ENCODE results near the gene QSER1.

The QSER1 gene

DNA sequence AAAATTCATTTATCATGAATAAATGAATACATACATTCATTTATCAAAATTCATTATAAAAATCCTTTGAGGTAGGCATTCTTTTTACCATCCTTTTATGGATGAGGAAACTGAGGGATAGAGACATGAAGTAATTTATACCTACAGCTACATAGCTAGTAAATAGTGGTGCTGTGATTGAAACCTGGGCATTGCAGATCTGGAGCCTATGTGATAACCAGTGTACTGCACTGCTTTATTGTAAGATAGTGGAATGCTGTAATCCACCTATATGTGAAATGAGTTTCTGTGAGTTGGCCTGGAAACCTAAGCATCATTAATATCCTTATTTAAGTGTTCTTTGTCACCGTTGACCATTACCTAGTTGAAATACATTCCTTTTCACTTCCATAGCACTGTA, 4.5 kb downstream of the QSER1 start:
- no peak overlapping the region for H3K9ac ChIP-seq (ENCODE audit: low read length in 5 of 5)
- H3K36me3 ChIP-seq (ENCODE audit: control insufficient read depth in 5 of 5, insufficient read depth in 5 of 5, low read length in 5 of 5) = peaks cover 0 to 4% (median 0%) of the 10 kb centered on the region in 5 donors
- no peaks in the 10 kb centered on the region for H3K9me3 ChIP-seq (ENCODE audit: control insufficient read depth in 5 of 5, low read length in 5 of 5)
- no peak overlapping the region for H3K27ac ChIP-seq (ENCODE audit: low read depth, low read length)
- no peaks in the 10 kb centered on the region for H3K27me3 ChIP-seq (ENCODE audit: control insufficient read depth in 5 of 5, insufficient read depth in 4 of 5, low read length in 5 of 5)
- no peak overlapping the region for H3K4me3 ChIP-seq (ENCODE audit: low read depth in 1 of 5, low read length in 5 of 5)
- H3K4me1 ChIP-seq (ENCODE audit: control insufficient read depth in 5 of 5, insufficient read depth in 5 of 5, low read length in 5 of 5) = peaks cover 0 to 23% (median 14%) of the 10 kb centered on the region in 5 donors

DNA sequence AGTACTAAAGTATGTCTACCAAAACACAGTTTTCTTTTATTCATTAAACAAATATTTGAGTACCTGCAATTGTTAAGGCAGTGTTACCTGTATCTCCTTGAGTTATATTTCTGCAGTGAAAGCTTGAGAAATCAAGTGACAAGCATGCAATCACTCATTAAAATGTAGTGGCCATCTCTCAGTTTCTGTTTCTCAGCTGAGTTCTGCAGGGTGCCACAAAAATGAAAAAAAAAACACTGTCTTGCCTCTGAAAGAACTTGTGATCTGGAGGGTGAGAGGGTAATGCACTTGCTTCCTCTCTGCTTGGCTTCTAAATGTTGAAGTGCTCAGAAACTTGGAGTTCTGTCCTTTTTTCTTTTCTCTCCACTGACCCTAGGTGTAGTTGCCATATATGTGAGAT, 6.8 kb downstream of the QSER1 start:
- Histone ChIP-seq H3K4me3 (ENCODE audit: low read depth in 1 of 5, low read length in 5 of 5) (no peak overlapping the region), H3K4me1 (ENCODE audit: control insufficient read depth in 5 of 5, insufficient read depth in 5 of 5, low read length in 5 of 5) (peaks cover 0 to 13% (median 8%) of the 10 kb centered on the region in 5 donors), H3K9ac (ENCODE audit: low read length in 5 of 5) (no peak overlapping the region), H3K27ac (ENCODE audit: low read depth, low read length) (no peak overlapping the region), H3K36me3 (ENCODE audit: control insufficient read depth in 5 of 5, insufficient read depth in 5 of 5, low read length in 5 of 5) (peaks cover 0 to 4% (median 0%) of the 10 kb centered on the region in 5 donors), H3K9me3 (ENCODE audit: control insufficient read depth in 5 of 5, low read length in 5 of 5) (no peaks in the 10 kb centered on the region), H3K27me3 (ENCODE audit: control insufficient read depth in 5 of 5, insufficient read depth in 4 of 5, low read length in 5 of 5) (no peaks in the 10 kb centered on the region)

DNA sequence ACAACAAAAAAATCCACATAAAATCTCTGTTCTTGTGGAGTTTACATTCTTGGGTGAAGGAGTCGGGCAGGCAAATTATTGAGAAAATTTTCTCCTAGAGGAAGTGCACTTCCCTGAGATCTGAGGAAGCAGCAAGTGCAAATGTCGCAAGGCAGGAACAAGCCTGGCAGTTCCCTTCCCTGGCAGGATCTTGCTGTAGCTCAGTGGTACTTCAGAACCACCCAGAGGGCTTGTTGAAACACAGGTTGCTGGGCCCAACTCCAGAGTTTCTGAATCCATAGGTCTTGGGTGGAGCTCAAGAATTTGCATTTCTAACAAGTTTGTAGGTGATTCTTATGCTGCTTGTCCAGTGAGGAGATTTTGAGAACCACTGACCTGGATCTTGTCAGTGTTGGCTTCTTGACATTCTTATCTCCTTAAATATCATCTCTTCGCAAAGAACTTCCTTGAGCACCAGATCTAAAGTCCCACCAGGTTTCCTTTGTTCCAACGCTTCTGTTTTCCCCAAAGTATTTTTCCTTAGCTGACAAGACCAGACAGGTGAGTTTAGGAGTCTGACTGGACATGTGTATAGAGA, 9.6 kb downstream of the QSER1 start:
- Histone ChIP-seq H3K27ac (ENCODE audit: low read depth, low read length) (no peak overlapping the region), H3K4me1 (ENCODE audit: control insufficient read depth in 5 of 5, insufficient read depth in 5 of 5, low read length in 5 of 5) (peaks cover 0 to 14% (median 7%) of the 10 kb centered on the region in 5 donors), H3K27me3 (ENCODE audit: control insufficient read depth in 5 of 5, insufficient read depth in 4 of 5, low read length in 5 of 5) (no peaks in the 10 kb centered on the region), H3K9me3 (ENCODE audit: control insufficient read depth in 5 of 5, low read length in 5 of 5) (no peaks in the 10 kb centered on the region), H3K36me3 (ENCODE audit: control insufficient read depth in 5 of 5, insufficient read depth in 5 of 5, low read length in 5 of 5) (peaks cover 0 to 4% (median 0%) of the 10 kb centered on the region in 5 donors), H3K4me3 (ENCODE audit: low read depth in 1 of 5, low read length in 5 of 5) (no peak overlapping the region), H3K9ac (ENCODE audit: low read length in 5 of 5) (no peak overlapping the region)

DNA sequence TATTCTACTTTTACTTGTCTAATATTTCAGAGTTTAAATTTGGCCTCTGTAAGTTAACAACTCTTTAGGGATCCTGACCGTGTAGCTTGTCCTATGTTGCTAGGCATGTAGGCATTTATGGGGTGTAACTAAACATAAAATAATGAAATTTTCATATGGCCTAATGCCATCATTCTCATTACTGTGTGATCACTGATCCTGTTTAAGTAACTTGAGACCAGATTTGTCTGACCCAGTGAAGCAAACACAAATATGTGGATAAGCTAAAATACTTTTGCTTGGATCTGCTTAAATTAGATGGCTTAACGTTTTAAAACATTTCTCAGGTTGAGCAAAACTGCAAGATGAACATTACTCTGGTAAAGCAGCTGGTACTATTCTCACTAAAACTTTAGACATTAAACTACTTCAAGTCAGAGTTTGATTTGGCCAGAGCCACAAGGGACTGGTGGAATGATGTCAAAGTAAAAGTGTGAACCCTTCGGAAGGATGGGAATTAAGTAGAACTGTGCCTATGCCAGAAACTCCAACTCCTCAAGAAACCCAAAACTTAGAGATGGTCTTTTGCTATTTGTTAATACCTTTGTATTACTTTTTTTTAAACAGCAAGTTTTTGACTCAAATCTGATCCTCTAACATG, 12.5 kb downstream of the QSER1 start:
- Histone ChIP-seq H3K36me3 (ENCODE audit: control insufficient read depth in 5 of 5, insufficient read depth in 5 of 5, low read length in 5 of 5) (no peaks in the 10 kb centered on the region), H3K4me1 (ENCODE audit: control insufficient read depth in 5 of 5, insufficient read depth in 5 of 5, low read length in 5 of 5) (peaks cover 0 to 11% (median 4%) of the 10 kb centered on the region in 5 donors), H3K9me3 (ENCODE audit: control insufficient read depth in 5 of 5, low read length in 5 of 5) (no peaks in the 10 kb centered on the region), H3K9ac (ENCODE audit: low read length in 5 of 5) (no peak overlapping the region), H3K4me3 (ENCODE audit: low read depth in 1 of 5, low read length in 5 of 5) (no peak overlapping the region), H3K27me3 (ENCODE audit: control insufficient read depth in 5 of 5, insufficient read depth in 4 of 5, low read length in 5 of 5) (no peaks in the 10 kb centered on the region), H3K27ac (ENCODE audit: low read depth, low read length) (no peak overlapping the region)

DNA sequence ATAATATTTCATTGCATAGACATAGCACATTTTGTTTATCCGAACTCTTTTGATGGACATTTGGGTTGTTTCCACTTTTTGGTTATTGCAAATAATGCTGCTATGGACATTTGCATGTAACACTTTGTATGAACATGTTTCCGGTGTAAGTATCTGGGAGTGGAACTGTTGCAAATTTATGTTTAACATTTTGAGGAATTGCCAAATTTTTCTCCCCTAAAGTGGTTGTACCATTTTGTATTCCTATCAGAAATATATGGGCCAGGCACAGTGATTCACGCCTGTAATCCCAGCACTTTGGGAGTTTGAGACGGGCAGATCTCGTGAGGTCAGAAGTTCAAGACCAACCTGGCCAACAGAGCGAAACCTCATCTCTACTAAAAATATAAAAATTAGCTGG, 16.0 kb downstream of the QSER1 start:
- H3K9ac ChIP-seq (ENCODE audit: low read length in 5 of 5) = no peak overlapping the region
- no peak overlapping the region for H3K27ac ChIP-seq (ENCODE audit: low read depth, low read length)
- H3K9me3 ChIP-seq (ENCODE audit: control insufficient read depth in 5 of 5, low read length in 5 of 5) = no peaks in the 10 kb centered on the region
- no peaks in the 10 kb centered on the region for H3K27me3 ChIP-seq (ENCODE audit: control insufficient read depth in 5 of 5, insufficient read depth in 4 of 5, low read length in 5 of 5)
- H3K36me3 ChIP-seq (ENCODE audit: control insufficient read depth in 5 of 5, insufficient read depth in 5 of 5, low read length in 5 of 5) = no peaks in the 10 kb centered on the region
- no peak overlapping the region for H3K4me3 ChIP-seq (ENCODE audit: low read depth in 1 of 5, low read length in 5 of 5)
- H3K4me1 ChIP-seq (ENCODE audit: control insufficient read depth in 5 of 5, insufficient read depth in 5 of 5, low read length in 5 of 5) = peaks cover 0 to 5% (median 4%) of the 10 kb centered on the region in 5 donors

DNA sequence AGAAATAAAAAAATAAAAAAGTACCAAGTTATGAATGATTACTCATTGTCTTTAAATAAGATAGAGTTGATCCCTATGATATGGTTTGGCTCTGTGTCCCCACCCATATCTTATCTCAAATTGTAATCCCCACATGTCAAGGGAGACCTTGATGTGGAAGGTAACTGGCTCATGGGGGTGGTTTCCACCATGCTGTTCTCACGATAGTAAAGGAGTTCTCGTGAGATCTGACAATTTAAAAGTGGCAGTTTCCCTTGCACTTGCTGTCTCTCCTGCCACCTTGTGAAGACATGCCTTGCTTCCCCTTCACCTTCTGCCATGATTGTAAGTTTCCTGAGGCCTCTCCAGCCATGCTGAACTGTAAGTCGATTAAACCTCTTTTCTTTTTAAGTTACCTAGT, 18.8 kb downstream of the QSER1 start:
- no peaks in the 10 kb centered on the region for H3K36me3 ChIP-seq (ENCODE audit: control insufficient read depth in 5 of 5, insufficient read depth in 5 of 5, low read length in 5 of 5)
- no peaks in the 10 kb centered on the region for H3K4me1 ChIP-seq (ENCODE audit: control insufficient read depth in 5 of 5, insufficient read depth in 5 of 5, low read length in 5 of 5)
- H3K27me3 ChIP-seq (ENCODE audit: control insufficient read depth in 5 of 5, insufficient read depth in 4 of 5, low read length in 5 of 5) = no peaks in the 10 kb centered on the region
- H3K9me3 ChIP-seq (ENCODE audit: control insufficient read depth in 5 of 5, low read length in 5 of 5) = no peaks in the 10 kb centered on the region
- H3K9ac ChIP-seq (ENCODE audit: low read length in 5 of 5) = no peak overlapping the region
- no peak overlapping the region for H3K4me3 ChIP-seq (ENCODE audit: low read depth in 1 of 5, low read length in 5 of 5)
- H3K27ac ChIP-seq (ENCODE audit: low read depth, low read length) = no peak overlapping the region

DNA sequence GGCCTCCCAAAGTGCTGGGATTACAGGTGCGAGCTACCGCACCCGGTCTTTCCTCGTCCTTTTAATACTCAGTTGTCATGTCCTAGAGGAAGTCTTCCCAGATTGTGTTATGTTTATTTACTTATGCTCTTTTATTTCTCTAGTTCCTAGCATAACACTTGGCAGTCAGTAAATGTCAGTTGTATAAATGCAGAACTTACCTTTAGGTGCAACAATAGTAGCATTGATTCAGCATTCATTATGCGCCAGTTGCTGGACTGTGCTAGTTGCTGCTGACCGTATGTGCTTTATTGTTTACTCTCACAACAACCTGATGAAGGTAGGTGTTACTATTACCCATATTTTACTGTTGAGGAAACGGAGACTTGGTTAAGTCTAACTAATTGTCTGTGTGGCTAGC, 20.8 kb downstream of the QSER1 start:
- Histone ChIP-seq H3K36me3 (ENCODE audit: control insufficient read depth in 5 of 5, insufficient read depth in 5 of 5, low read length in 5 of 5) (no peaks in the 10 kb centered on the region), H3K4me1 (ENCODE audit: control insufficient read depth in 5 of 5, insufficient read depth in 5 of 5, low read length in 5 of 5) (no peaks in the 10 kb centered on the region), H3K27ac (ENCODE audit: low read depth, low read length) (no peak overlapping the region), H3K9me3 (ENCODE audit: control insufficient read depth in 5 of 5, low read length in 5 of 5) (no peaks in the 10 kb centered on the region), H3K9ac (ENCODE audit: low read length in 5 of 5) (no peak overlapping the region), H3K27me3 (ENCODE audit: control insufficient read depth in 5 of 5, insufficient read depth in 4 of 5, low read length in 5 of 5) (no peaks in the 10 kb centered on the region), H3K4me3 (ENCODE audit: low read depth in 1 of 5, low read length in 5 of 5) (no peak overlapping the region)

DNA sequence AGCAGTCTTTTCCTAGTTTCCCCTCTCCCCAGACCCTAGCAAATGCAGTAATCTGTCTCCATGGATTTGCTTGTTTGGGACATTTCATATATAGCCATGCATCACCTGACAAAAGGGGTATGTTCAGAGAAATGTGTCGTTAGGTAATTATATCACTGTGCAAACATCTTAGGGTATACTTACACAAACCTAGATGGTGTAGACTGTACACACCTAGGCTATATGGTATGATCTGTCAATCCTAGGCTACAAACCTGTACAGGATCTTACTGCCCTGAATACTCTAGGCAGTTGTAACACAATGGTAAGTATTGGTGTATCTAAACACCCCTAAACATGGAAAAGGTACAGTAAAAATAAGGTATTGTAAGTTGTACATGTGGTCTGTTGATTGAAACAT, 23.8 kb downstream of the QSER1 start:
- H3K36me3 ChIP-seq (ENCODE audit: control insufficient read depth in 5 of 5, insufficient read depth in 5 of 5, low read length in 5 of 5) = no peaks in the 10 kb centered on the region
- no peak overlapping the region for H3K9ac ChIP-seq (ENCODE audit: low read length in 5 of 5)
- no peaks in the 10 kb centered on the region for H3K27me3 ChIP-seq (ENCODE audit: control insufficient read depth in 5 of 5, insufficient read depth in 4 of 5, low read length in 5 of 5)
- H3K4me1 ChIP-seq (ENCODE audit: control insufficient read depth in 5 of 5, insufficient read depth in 5 of 5, low read length in 5 of 5) = no peaks in the 10 kb centered on the region
- no peaks in the 10 kb centered on the region for H3K9me3 ChIP-seq (ENCODE audit: control insufficient read depth in 5 of 5, low read length in 5 of 5)
- H3K27ac ChIP-seq (ENCODE audit: low read depth, low read length) = no peak overlapping the region
- H3K4me3 ChIP-seq (ENCODE audit: low read depth in 1 of 5, low read length in 5 of 5) = no peak overlapping the region

DNA sequence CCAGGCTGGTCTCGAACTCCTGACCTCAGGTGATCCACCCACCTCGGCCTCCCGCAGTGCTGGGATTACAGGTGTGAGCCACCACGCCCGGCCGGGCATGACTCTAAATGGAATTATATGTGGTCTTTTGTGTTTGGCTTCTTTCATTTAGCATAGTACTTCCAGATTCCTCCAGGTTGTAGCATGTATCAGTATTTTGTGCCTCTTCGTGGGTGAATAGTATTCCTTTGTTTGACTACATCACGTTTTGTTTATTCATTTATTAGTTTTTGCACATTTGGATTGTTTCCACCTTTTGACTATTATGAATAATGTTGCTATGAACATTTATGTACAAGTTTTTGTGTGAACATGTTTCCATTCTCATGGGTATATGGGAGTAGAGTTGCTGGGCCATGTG, 24.4 kb downstream of the QSER1 start:
- Histone ChIP-seq H3K27me3 (ENCODE audit: control insufficient read depth in 5 of 5, insufficient read depth in 4 of 5, low read length in 5 of 5) (no peaks in the 10 kb centered on the region), H3K4me3 (ENCODE audit: low read depth in 1 of 5, low read length in 5 of 5) (no peak overlapping the region), H3K36me3 (ENCODE audit: control insufficient read depth in 5 of 5, insufficient read depth in 5 of 5, low read length in 5 of 5) (no peaks in the 10 kb centered on the region), H3K27ac (ENCODE audit: low read depth, low read length) (no peak overlapping the region), H3K9me3 (ENCODE audit: control insufficient read depth in 5 of 5, low read length in 5 of 5) (no peaks in the 10 kb centered on the region), H3K9ac (ENCODE audit: low read length in 5 of 5) (no peak overlapping the region), H3K4me1 (ENCODE audit: control insufficient read depth in 5 of 5, insufficient read depth in 5 of 5, low read length in 5 of 5) (no peaks in the 10 kb centered on the region)

DNA sequence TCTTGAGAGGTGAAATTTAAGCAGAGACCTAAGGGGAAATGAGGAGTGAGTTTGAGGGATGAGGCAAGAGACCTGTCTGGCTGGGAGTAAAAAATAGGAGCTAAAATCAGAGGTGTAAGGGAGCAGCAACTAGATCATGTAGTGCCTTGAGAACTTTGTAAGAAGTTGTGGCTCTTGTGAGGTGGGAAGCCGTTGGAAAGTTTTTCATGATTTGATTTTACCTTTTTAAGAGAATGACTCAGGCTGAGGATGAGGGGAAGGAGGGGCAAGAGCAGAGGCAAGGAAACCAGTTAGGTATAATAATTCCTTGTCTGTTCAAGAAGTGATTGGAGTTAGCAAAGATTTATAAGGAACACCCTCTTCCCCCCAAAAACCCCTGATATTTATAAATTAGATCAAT, 25.8 kb downstream of the QSER1 start:
- Histone ChIP-seq H3K27me3 (ENCODE audit: control insufficient read depth in 5 of 5, insufficient read depth in 4 of 5, low read length in 5 of 5) (no peaks in the 10 kb centered on the region), H3K4me3 (ENCODE audit: low read depth in 1 of 5, low read length in 5 of 5) (no peak overlapping the region), H3K9ac (ENCODE audit: low read length in 5 of 5) (no peak overlapping the region), H3K36me3 (ENCODE audit: control insufficient read depth in 5 of 5, insufficient read depth in 5 of 5, low read length in 5 of 5) (no peaks in the 10 kb centered on the region), H3K4me1 (ENCODE audit: control insufficient read depth in 5 of 5, insufficient read depth in 5 of 5, low read length in 5 of 5) (no peaks in the 10 kb centered on the region), H3K9me3 (ENCODE audit: control insufficient read depth in 5 of 5, low read length in 5 of 5) (no peaks in the 10 kb centered on the region), H3K27ac (ENCODE audit: low read depth, low read length) (no peak overlapping the region)
